Activated B cell treated with CpG ODN at 0.5 μM for 24 hours (primary cell): ENCODE results near the gene RAB3IP. TPM values are rescaled to one million over a fixed set of nuclear protein-coding genes. Genes with fewer than 3 reads are reported as not detected.

Source experiments
- ATAC-seq: fragments of 200-7000 bp; cut with Tn5 transposase; one replicate; pipeline ENCODE4 v1.10.0; 2021; ENCODE audit warnings: low read depth, mild to moderate bottlenecking, moderate library complexity
- CTCF ChIA-PET: fragments of 350-600 bp; sonication (Branson Sonifier 250); formaldehyde crosslinking; loops from one replicate; lab custom pipeline; 2021; ENCODE audit warnings: antibody characterized with exemption; lab: Charles Lee
- POLR2A ChIA-PET: fragments of 350-600 bp; sonication (Branson Sonifier 250); formaldehyde crosslinking; loops from one replicate; lab custom pipeline; 2021; ENCODE audit warnings: antibody characterized with exemption; lab: Charles Lee
- DNase-seq: peaks from one replicate; pipeline ENCODE4 v3.0.0; 2022
- H3K27ac Mint-ChIP-seq: one replicate; pipeline ENCODE4 v1.8.0; 2020; ENCODE audit warnings: mixed read lengths
- H3K27me3 Mint-ChIP-seq: one replicate; pipeline ENCODE4 v1.8.0; 2021; ENCODE audit warnings: mixed read lengths
- H3K36me3 Mint-ChIP-seq: one replicate; pipeline ENCODE4 v1.8.0; 2021; ENCODE audit warnings: low read depth, mixed read lengths
- H3K4me1 Mint-ChIP-seq: one replicate; pipeline ENCODE4 v1.8.0; 2021; ENCODE audit warnings: mixed read lengths
- H3K4me3 Mint-ChIP-seq: one replicate; pipeline ENCODE4 v1.8.0; 2020; ENCODE audit warnings: mild to moderate bottlenecking, mixed read lengths
- H3K9me3 Mint-ChIP-seq: one replicate; pipeline ENCODE4 v1.8.0; 2020; ENCODE audit warnings: mixed read lengths
- CTCF ChIP-seq: fragments of 200-600 bp; IDR thresholded peaks from one replicate; pipeline ENCODE4 v1.8.0; 2022; ENCODE audit warnings: antibody characterized with exemption, mild to moderate bottlenecking
- intact Hi-C: fragments of 100-400 bp; cut with micrococcal nuclease; formaldehyde crosslinking; loops from one replicate; pipeline ENCODE4 v1.15.1; 2024
- total RNA-seq: library from RNA; stranded (reverse); gene quantifications from 2 replicates; pipeline ENCODE4 v1.2.3, GENCODE V29; 2022

RAB3IP gene
- total RNA-seq, 1 donor from 2014 or later: 37.9 TPM

GRCh38 chr12:69810870-69811498, 72.3 kb downstream of the RAB3IP start:
- Mint-ChIP-seq H3K4me1 (no peaks in the 10 kb centered on the region), H3K4me3 (no peak overlapping the region), H3K27me3 (no peaks in the 10 kb centered on the region), H3K27ac (no peak overlapping the region), H3K9me3 (peaks cover 10% of the 10 kb centered on the region), H3K36me3 (peaks cover 67% of the 10 kb centered on the region)
- ChIA-PET CTCF (no interaction called here), POLR2A (no interaction called here)
- no peak for TF ChIP-seq CTCF
- intact Hi-C loops: no loop called here
- DNase-seq (no peak), ATAC-seq (no peak)

- ChIA-PET POLR2A (no interaction called here), CTCF (no interaction called here)
- H3K27me3 Mint-ChIP-seq: no peaks in the 10 kb centered on the region
- DNase-seq (no peak), ATAC-seq (no peak)
- H3K36me3 Mint-ChIP-seq: peaks cover 37% of the 10 kb centered on the region
- intact Hi-C loops: no loop called here
- no peaks in the 10 kb centered on the region for H3K4me1 Mint-ChIP-seq
- H3K9me3 Mint-ChIP-seq: no peaks in the 10 kb centered on the region
- no peak overlapping the region for H3K27ac Mint-ChIP-seq
- no peak overlapping the region for H3K4me3 Mint-ChIP-seq
- no peak for TF ChIP-seq CTCF
Observed at GRCh38 chr12:69816082-69816481, 77.4 kb downstream of the RAB3IP start.

GRCh38 chr12:69821032-69821455, 82.4 kb downstream of the RAB3IP start:
- Mint-ChIP-seq H3K4me1 (no peaks in the 10 kb centered on the region), H3K27me3 (peaks cover 5% of the 10 kb centered on the region), H3K9me3 (no peaks in the 10 kb centered on the region), H3K36me3 (peaks cover 6% of the 10 kb centered on the region), H3K4me3 (no peak overlapping the region), H3K27ac (no peak overlapping the region)
- DNase-seq: no peak
- POLR2A ChIA-PET: no interaction called here
- no peak for TF ChIP-seq CTCF
- ATAC-seq: no peak
- CTCF ChIA-PET: no interaction called here
- intact Hi-C loops: no loop called here

GRCh38 chr12:69821456-69822159, 82.9 kb downstream of the RAB3IP start:
- H3K4me1 Mint-ChIP-seq: no peaks in the 10 kb centered on the region
- TF ChIP-seq CTCF: no peak
- ChIA-PET POLR2A (no interaction called here), CTCF (no interaction called here)
- no peaks in the 10 kb centered on the region for H3K9me3 Mint-ChIP-seq
- no peak overlapping the region for H3K4me3 Mint-ChIP-seq
- intact Hi-C loops: no loop called here
- ATAC-seq (no peak), DNase-seq (no peak)
- H3K27me3 Mint-ChIP-seq: peaks cover 5% of the 10 kb centered on the region
- H3K27ac Mint-ChIP-seq: no peak overlapping the region
- peaks cover 2% of the 10 kb centered on the region for H3K36me3 Mint-ChIP-seq

GRCh38 chr12:69822201-69822860, 83.7 kb downstream of the RAB3IP start:
- Mint-ChIP-seq H3K27me3 (peaks cover 5% of the 10 kb centered on the region), H3K4me1 (no peaks in the 10 kb centered on the region), H3K4me3 (no peak overlapping the region), H3K9me3 (no peaks in the 10 kb centered on the region), H3K27ac (no peak overlapping the region), H3K36me3 (no peaks in the 10 kb centered on the region)
- no peak for ATAC-seq
- intact Hi-C loops: no loop called here
- ChIA-PET POLR2A (no interaction called here), CTCF (no interaction called here)
- no peak for DNase-seq
- TF ChIP-seq CTCF: no peak
